HG03469 (cell line): Measurements from ENCODE around the gene TMEM120B.
"Not testable (repeated sequence)": the region's sequence is repeated elsewhere in the genome, so short reads cannot be mapped to it uniquely, and the experiment has no call there.

Source experiments
- ATAC-seq: cut with Tn5 transposase; IDR thresholded peaks from one replicate; pipeline ENCODE4 v1.9.1; 2021; ENCODE audit warnings: mild to moderate bottlenecking, moderate library complexity, moderate number of reproducible peaks; ENCODE audit not compliant: unreplicated experiment

Gene TMEM120B

GRCh38 chr12:121712461-121713256 is at the start of gene TMEM120B:
Gene TMEM120B (plus strand): TSS chr12:121712752. CDS start chr12:121712896, 144 bp downstream.
- ATAC-seq: peak; percentile 58

- ATAC-seq: no peak
These were observed 49.0 kb upstream of the TMEM120B start for GRCh38 chr12:121663610-121663929.

GRCh38 chr12:121666829-121667228 is 45.7 kb upstream of the TMEM120B start:
- not testable (repeated sequence) for ATAC-seq

GRCh38 chr12:121668750-121669520 is 43.6 kb upstream of the TMEM120B start:
- ATAC-seq: no peak

- ATAC-seq: no peak
These were observed 43.0 kb upstream of the TMEM120B start, which contains the start of gene MORN3 for GRCh38 chr12:121669521-121669900. Gene MORN3 (minus strand): TSS chr12:121669654. CDS start chr12:121669483, 171 bp downstream.

GRCh38 chr12:121673013-121673511 is 39.5 kb upstream of the TMEM120B start:
- no peak for ATAC-seq

- no peak for ATAC-seq
These were observed 36.4 kb upstream of the TMEM120B start for GRCh38 chr12:121676190-121676589.

GRCh38 chr12:121678305-121678704 is 34.2 kb upstream of the TMEM120B start:
- no peak for ATAC-seq

GRCh38 chr12:121678716-121679300 is 33.7 kb upstream of the TMEM120B start:
- ATAC-seq: no peak

GRCh38 chr12:121679661-121680197 is 32.8 kb upstream of the TMEM120B start:
- not testable (repeated sequence) for ATAC-seq

GRCh38 chr12:121688966-121689365 is 23.6 kb upstream of the TMEM120B start:
- ATAC-seq: no peak

GRCh38 chr12:121689430-121689829 is 23.1 kb upstream of the TMEM120B start:
- ATAC-seq: no peak

- ATAC-seq: not testable (repeated sequence)
These were observed 19.8 kb upstream of the TMEM120B start for GRCh38 chr12:121692744-121693143.

- ATAC-seq: no peak
These were observed 19.3 kb upstream of the TMEM120B start for GRCh38 chr12:121693155-121693687.

- ATAC-seq: no peak
These were observed 15.4 kb upstream of the TMEM120B start for GRCh38 chr12:121697093-121697698.

- ATAC-seq: not testable (repeated sequence)
These were observed 14.7 kb upstream of the TMEM120B start for GRCh38 chr12:121697861-121698260.

- ATAC-seq: no peak
These were observed 10.8 kb upstream of the TMEM120B start for GRCh38 chr12:121701667-121702277.

- no peak for ATAC-seq
These were observed 9.6 kb upstream of the TMEM120B start for GRCh38 chr12:121702944-121703343.

- ATAC-seq: no peak
These were observed 7.0 kb upstream of the TMEM120B start for GRCh38 chr12:121705514-121705913.
